ENCODE results near the gene ZNF578.
A peak's percentile ranks its signal among the peaks of the same experiment; 100 is the strongest.

The ZNF578 gene

DNA sequence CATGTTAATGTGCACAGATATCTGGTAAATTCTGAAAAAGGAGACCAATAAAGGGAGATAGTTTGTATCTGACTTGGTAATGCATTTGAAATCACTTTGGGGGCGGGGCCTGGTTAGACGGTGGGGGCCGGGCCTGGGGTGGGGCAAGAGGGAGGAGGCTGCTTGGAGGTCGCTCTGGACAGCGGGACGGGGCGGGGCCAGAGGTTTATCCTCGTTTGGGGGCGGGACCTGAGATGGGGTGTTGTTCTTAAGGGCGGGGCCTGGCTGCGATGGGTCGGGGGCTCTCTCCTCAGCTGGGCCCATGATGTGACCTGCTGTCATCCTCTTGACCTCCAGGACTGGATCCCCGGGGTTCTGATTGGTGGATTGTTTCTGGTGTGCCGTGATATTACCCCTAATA is 69.2 kb downstream of the ZNF578 start:
- peaks cover 4% of the 10 kb centered on the region for H3K4me1 ChIP-seq (ENCODE audit: insufficient read depth, low read length, severe bottlenecking)
- H3K27ac ChIP-seq (ENCODE audit: low read depth, low read length, poor library complexity, severe bottlenecking): no peak overlapping the region
- peaks cover 4% of the 10 kb centered on the region; the same call in 1 of the 2 replicates for H3K9me3 ChIP-seq (ENCODE audit: low read length)
- no peak overlapping the region for H3K4me3 ChIP-seq (ENCODE audit: low read depth, low read length, poor library complexity, severe bottlenecking)
- H3K36me3 ChIP-seq (ENCODE audit: insufficient read depth, low read length): no peaks in the 10 kb centered on the region
- H4K20me1 ChIP-seq (ENCODE audit: insufficient read depth, low read length): no peaks in the 10 kb centered on the region
- no peak for TF ChIP-seq EZH2 (IDR thresholded peaks at IDR 0.05; ENCODE audit: borderline replicate concordance, low read length)
- TF ChIP-seq, protein P1, sequence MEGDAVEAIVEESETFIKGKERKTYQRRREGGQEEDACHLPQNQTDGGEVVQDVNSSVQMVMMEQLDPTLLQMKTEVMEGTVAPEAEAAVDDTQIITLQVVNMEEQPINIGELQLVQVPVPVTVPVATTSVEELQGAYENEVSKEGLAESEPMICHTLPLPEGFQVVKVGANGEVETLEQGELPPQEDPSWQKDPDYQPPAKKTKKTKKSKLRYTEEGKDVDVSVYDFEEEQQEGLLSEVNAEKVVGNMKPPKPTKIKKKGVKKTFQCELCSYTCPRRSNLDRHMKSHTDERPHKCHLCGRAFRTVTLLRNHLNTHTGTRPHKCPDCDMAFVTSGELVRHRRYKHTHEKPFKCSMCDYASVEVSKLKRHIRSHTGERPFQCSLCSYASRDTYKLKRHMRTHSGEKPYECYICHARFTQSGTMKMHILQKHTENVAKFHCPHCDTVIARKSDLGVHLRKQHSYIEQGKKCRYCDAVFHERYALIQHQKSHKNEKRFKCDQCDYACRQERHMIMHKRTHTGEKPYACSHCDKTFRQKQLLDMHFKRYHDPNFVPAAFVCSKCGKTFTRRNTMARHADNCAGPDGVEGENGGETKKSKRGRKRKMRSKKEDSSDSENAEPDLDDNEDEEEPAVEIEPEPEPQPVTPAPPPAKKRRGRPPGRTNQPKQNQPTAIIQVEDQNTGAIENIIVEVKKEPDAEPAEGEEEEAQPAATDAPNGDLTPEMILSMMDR (IDR thresholded peaks at IDR 0.05; ENCODE audit: low read length): no peak
- H3K9me2 ChIP-seq (ENCODE audit: low read depth, low read length): no peaks in the 10 kb centered on the region
- no peak overlapping the region for H3K4me2 ChIP-seq (ENCODE audit: low read length)
- no peaks in the 10 kb centered on the region for H3K27me3 ChIP-seq (ENCODE audit: insufficient read depth, low read length)
- H3K9ac ChIP-seq (ENCODE audit: low read length): no peak overlapping the region
- no peaks in the 10 kb centered on the region for H3F3A ChIP-seq (ENCODE audit: insufficient read depth, low read length)
- no peak overlapping the region for H2AFZ ChIP-seq (ENCODE audit: low read length)
- no peaks in the 10 kb centered on the region for H3K79me2 ChIP-seq (ENCODE audit: insufficient read depth, low read length)

DNA sequence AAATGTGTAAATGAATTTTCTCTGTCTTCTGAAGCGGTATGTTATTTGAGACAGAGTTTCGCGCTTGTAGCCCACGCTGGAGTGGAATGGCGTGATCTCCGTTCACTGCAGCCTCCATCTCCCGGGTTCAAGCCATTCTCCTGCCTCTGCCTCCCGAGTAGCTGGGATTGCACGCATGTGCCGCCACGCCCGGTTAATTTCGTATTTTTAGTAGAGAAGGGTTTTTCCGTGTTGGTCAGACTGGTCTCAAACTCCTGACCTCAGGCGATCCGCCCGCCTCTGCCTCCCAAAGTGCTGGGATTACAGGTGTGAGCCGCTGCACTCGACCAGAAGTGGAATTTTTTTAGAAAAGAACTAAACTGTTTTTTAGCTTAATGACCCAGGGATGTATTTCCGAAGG is 70.7 kb downstream of the ZNF578 start:
- Histone ChIP-seq H3K27me3 (ENCODE audit: insufficient read depth, low read length) (no peaks in the 10 kb centered on the region), H3K79me2 (ENCODE audit: insufficient read depth, low read length) (0 out of 2 replicates have a peak, but pooled peaks cover 3% of the 10 kb centered on the region), H4K20me1 (ENCODE audit: insufficient read depth, low read length) (no peaks in the 10 kb centered on the region), H3K36me3 (ENCODE audit: insufficient read depth, low read length) (no peaks in the 10 kb centered on the region; the same call in 1 of the 2 replicates), H3K4me3 (ENCODE audit: low read depth, low read length, poor library complexity, severe bottlenecking) (no peak overlapping the region), H2AFZ (ENCODE audit: low read length) (no peak overlapping the region), H3K9ac (ENCODE audit: low read length) (no peak overlapping the region), H3F3A (ENCODE audit: insufficient read depth, low read length) (no peaks in the 10 kb centered on the region), H3K9me3 (ENCODE audit: low read length) (peaks cover 6% of the 10 kb centered on the region; the same call in 1 of the 2 replicates), H3K4me2 (ENCODE audit: low read length) (no peak overlapping the region), H3K4me1 (ENCODE audit: insufficient read depth, low read length, severe bottlenecking) (peaks cover 14% of the 10 kb centered on the region), H3K27ac (ENCODE audit: low read depth, low read length, poor library complexity, severe bottlenecking) (no peak overlapping the region), H3K9me2 (ENCODE audit: low read depth, low read length) (no peaks in the 10 kb centered on the region)
- TF ChIP-seq EZH2 (IDR thresholded peaks at IDR 0.05; ENCODE audit: borderline replicate concordance, low read length): no peak
- TF ChIP-seq, protein P1 (IDR thresholded peaks at IDR 0.05; ENCODE audit: low read length): no peak

DNA sequence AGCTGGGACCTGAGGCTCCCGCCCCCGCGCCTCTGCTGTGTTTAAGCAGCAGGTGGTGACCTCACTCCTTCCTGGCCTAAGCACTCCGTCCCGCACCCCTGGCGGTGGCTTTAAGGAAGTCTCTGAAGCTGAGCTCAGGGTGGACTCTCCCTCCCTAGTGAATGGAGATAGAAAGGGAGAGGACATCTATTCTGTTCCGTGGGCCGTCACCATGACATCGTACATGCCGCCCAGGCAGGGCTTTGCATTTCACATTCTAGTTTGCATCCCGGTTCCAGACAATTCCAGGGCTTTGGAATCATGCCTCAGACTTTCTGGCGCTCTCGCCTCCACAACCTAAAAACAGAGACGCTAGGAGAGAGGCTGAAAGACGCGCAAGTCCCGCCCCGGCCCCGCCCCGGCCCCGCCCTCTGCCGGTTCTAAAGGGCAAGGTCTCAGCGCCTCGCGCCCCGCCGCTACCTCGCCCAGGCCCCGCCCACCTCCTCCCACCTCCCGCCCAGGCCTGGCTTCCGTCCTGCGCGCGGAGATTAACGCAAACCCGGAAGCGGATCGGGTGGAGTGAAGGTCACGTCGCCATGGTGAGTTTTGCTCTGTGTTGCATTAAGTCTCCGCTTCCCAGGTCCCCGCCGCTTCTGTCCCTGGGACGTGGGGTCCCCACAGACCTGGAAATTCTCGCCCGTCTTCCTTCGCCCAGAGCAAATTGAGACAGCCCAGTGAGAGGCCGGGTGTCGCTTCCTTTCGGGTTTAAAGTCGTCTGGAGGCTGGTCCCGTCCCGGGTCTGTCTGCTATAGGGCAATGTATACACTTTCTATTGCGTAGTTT is 74.0 kb downstream of the ZNF578 start, which contains the start of gene ZNF808:
Gene ZNF808, plus strand, starts transcription at position 535 of the 822 bp plus-strand sequence. CDS start 15,617 bp downstream, outside the sequence.
- Histone ChIP-seq H3K27ac (ENCODE audit: low read depth, low read length, poor library complexity, severe bottlenecking) (peak within 1 kb of the TSS; percentile 40), H3F3A (ENCODE audit: insufficient read depth, low read length) (no peaks in the 10 kb centered on the region), H3K27me3 (ENCODE audit: insufficient read depth, low read length) (no peaks in the 10 kb centered on the region), H3K36me3 (ENCODE audit: insufficient read depth, low read length) (peaks cover 17% of the 10 kb centered on the region; the same call in 1 of the 2 replicates), H2AFZ (ENCODE audit: low read length) (peak within 1 kb of the TSS; percentile 31; the same call in 1 of the 2 replicates), H4K20me1 (ENCODE audit: insufficient read depth, low read length) (no peaks in the 10 kb centered on the region), H3K4me1 (ENCODE audit: insufficient read depth, low read length, severe bottlenecking) (peaks cover 14% of the 10 kb centered on the region), H3K79me2 (ENCODE audit: insufficient read depth, low read length) (0 out of 2 replicates have a peak, but pooled peaks cover 3% of the 10 kb centered on the region), H3K4me3 (ENCODE audit: low read depth, low read length, poor library complexity, severe bottlenecking) (peak within 1 kb of the TSS; percentile 90), H3K9me2 (ENCODE audit: low read depth, low read length) (no peaks in the 10 kb centered on the region), H3K9me3 (ENCODE audit: low read length) (peaks cover 7% of the 10 kb centered on the region; the same call in 1 of the 2 replicates), H3K9ac (ENCODE audit: low read length) (peak within 1 kb of the TSS; percentile 80), H3K4me2 (ENCODE audit: low read length) (peak within 1 kb of the TSS; percentile 78)
- no peak for TF ChIP-seq EZH2 (IDR thresholded peaks at IDR 0.05; ENCODE audit: borderline replicate concordance, low read length)
- TF ChIP-seq, protein P1 (IDR thresholded peaks at IDR 0.05; ENCODE audit: low read length): peak; percentile 61
